ENCODE data around the gene RAB3A. TPM values are rescaled to one million over a fixed set of nuclear protein-coding genes. Genes with fewer than 3 reads are reported as not detected.

Gene RAB3A
- total and polyA plus RNA-seq, 3 experiments from 2014 or later: 0.59 to 3.8 (median 2.9) TPM

- no peak overlapping the region for H3K4me3 ChIP-seq (ENCODE audit: low read length)
- H3K36me3 ChIP-seq (ENCODE audit: insufficient read depth, low read length): no peaks in the 10 kb centered on the region
- no peaks in the 10 kb centered on the region for H3K9me3 ChIP-seq (ENCODE audit: low read length)
- Mint-ChIP-seq H3K4me3 (no peak overlapping the region), H3K27ac (peak overlapping the region in 1 of 8 donors; percentile 85), H3K9me3 (no peaks in the 10 kb centered on the region), H3K36me3 (peaks cover 0 to 15% (median 0%) of the 10 kb centered on the region in 3 donors), H3K4me1 (peaks cover 23 to 33% (median 27%) of the 10 kb centered on the region in 3 donors), H3K27me3 (no peaks in the 10 kb centered on the region)
- no peak overlapping the region for H3K27ac ChIP-seq (ENCODE audit: low read depth, low read length)
- ChIA-PET CTCF (interaction anchor here (1.6 kb wide), 1 partner anchor 44 kb away, joined by 4 read pairs; no protein-coding TSS in a partner anchor), POLR2A (no interaction called here)
- H3K27me3 ChIP-seq (ENCODE audit: insufficient read depth, low read length, poor library complexity, severe bottlenecking): no peaks in the 10 kb centered on the region
- DNase-seq: no peak
- H3K4me1 ChIP-seq (ENCODE audit: insufficient read depth, low read length): peaks cover 23% of the 10 kb centered on the region
These were observed 46.9 kb downstream of the RAB3A start for GRCh38 chr19:18156841-18157464.

GRCh38 chr19:18156268-18156667 is 47.6 kb downstream of the RAB3A start:
- ChIA-PET CTCF (interaction anchor here (1.6 kb wide), 1 partner anchor 43 kb away, joined by 4 read pairs; no protein-coding TSS in a partner anchor), POLR2A (no interaction called here)
- DNase-seq: no peak

GRCh38 chr19:18155095-18156087 is 48.5 kb downstream of the RAB3A start:
- Histone ChIP-seq H3K36me3 (ENCODE audit: insufficient read depth, low read length) (no peaks in the 10 kb centered on the region), H3K4me1 (ENCODE audit: insufficient read depth, low read length) (peaks cover 21% of the 10 kb centered on the region), H3K27ac (ENCODE audit: low read depth, low read length) (no peak overlapping the region), H3K9me3 (ENCODE audit: low read length) (no peaks in the 10 kb centered on the region), H3K4me3 (ENCODE audit: low read length) (no peak overlapping the region), H3K27me3 (ENCODE audit: insufficient read depth, low read length, poor library complexity, severe bottlenecking) (no peaks in the 10 kb centered on the region)
- Mint-ChIP-seq H3K9me3 (no peaks in the 10 kb centered on the region), H3K4me3 (peak overlapping the region in 5 of 7 donors; percentile 41 to 92 (median 77)), H3K4me1 (peaks cover 27 to 32% (median 30%) of the 10 kb centered on the region in 3 donors), H3K27me3 (no peaks in the 10 kb centered on the region), H3K36me3 (peaks cover 0 to 16% (median 0%) of the 10 kb centered on the region in 3 donors), H3K27ac (peak overlapping the region in 1 of 8 donors; percentile 86)
- POLR2A ChIA-PET: interaction anchor here (0.6 to 0.7 kb wide), 2 partner anchors 11 to 123 kb away, joined by 3 to 4 read pairs; no protein-coding TSS in a partner anchor
- CTCF ChIA-PET: interaction anchor here (0.6 to 1.6 kb wide), 2 partner anchors 13 to 43 kb away, joined by 3 to 4 read pairs; no protein-coding TSS in a partner anchor
- DNase-seq: no peak

More at GRCh38 chr19:18156268-18156667, 47.6 kb downstream of the RAB3A start:
- no peak overlapping the region for H3K4me3 ChIP-seq (ENCODE audit: low read length)
- peaks cover 24% of the 10 kb centered on the region for H3K4me1 ChIP-seq (ENCODE audit: insufficient read depth, low read length)
- Mint-ChIP-seq H3K4me1 (peaks cover 28 to 35% (median 34%) of the 10 kb centered on the region in 3 donors), H3K36me3 (peaks cover 0 to 15% (median 0%) of the 10 kb centered on the region in 3 donors), H3K27ac (peak overlapping the region in 4 of 8 donors; percentile 48 to 85 (median 62)), H3K9me3 (no peaks in the 10 kb centered on the region), H3K4me3 (peak overlapping the region in 1 of 7 donors; percentile 60), H3K27me3 (no peaks in the 10 kb centered on the region)
- H3K36me3 ChIP-seq (ENCODE audit: insufficient read depth, low read length): no peaks in the 10 kb centered on the region
- no peaks in the 10 kb centered on the region for H3K9me3 ChIP-seq (ENCODE audit: low read length)
- H3K27ac ChIP-seq (ENCODE audit: low read depth, low read length): no peak overlapping the region
- H3K27me3 ChIP-seq (ENCODE audit: insufficient read depth, low read length, poor library complexity, severe bottlenecking): no peaks in the 10 kb centered on the region

GRCh38 chr19:18153556-18154134 is 50.2 kb downstream of the RAB3A start:
- Mint-ChIP-seq H3K27ac (peak overlapping the region in 7 of 8 donors; percentile 71 to 95 (median 86)), H3K4me3 (peak overlapping the region; percentile 82 to 94 (median 87)), H3K9me3 (no peaks in the 10 kb centered on the region), H3K4me1 (peaks cover 29 to 33% (median 30%) of the 10 kb centered on the region in 3 donors), H3K36me3 (peaks cover 0 to 21% (median 0%) of the 10 kb centered on the region in 3 donors), H3K27me3 (no peaks in the 10 kb centered on the region)
- Histone ChIP-seq H3K9me3 (ENCODE audit: low read length) (no peaks in the 10 kb centered on the region), H3K27me3 (ENCODE audit: insufficient read depth, low read length, poor library complexity, severe bottlenecking) (no peaks in the 10 kb centered on the region), H3K4me1 (ENCODE audit: insufficient read depth, low read length) (peaks cover 21% of the 10 kb centered on the region), H3K27ac (ENCODE audit: low read depth, low read length) (peak overlapping the region; percentile 72), H3K36me3 (ENCODE audit: insufficient read depth, low read length) (no peaks in the 10 kb centered on the region), H3K4me3 (ENCODE audit: low read length) (peak overlapping the region; percentile 94)
- ChIA-PET CTCF (no interaction called here), POLR2A (no interaction called here)
- DNase-seq: peak in 3 of 5 donors; percentile 17 to 31 (median 18)

GRCh38 chr19:18152817-18153555 is 50.9 kb downstream of the RAB3A start, which contains the start of gene PIK3R2:
TSS of gene PIK3R2 (plus strand) at chr19:18153163. CDS start at chr19:18155880, 2,717 bp downstream.
- ChIA-PET POLR2A (interaction anchor here (0.6 to 2.2 kb wide), 7 partner anchors 8 to 276 kb away, joined by 3 to 20 read pairs (median 6); partner anchors contain the start of genes IL12RB1 and JUND), CTCF (interaction anchor here (0.9 to 2.7 kb wide), 13 partner anchors 8 to 221 kb away, joined by 3 to 22 read pairs (median 5); partner anchors contain the start of genes ARRDC2, CCDC124, IL12RB1 and RAB3A)
- H3K9me3 ChIP-seq (ENCODE audit: low read length): no peaks in the 10 kb centered on the region
- peak; percentile 99 to 100 (median 100) for DNase-seq
- H3K36me3 ChIP-seq (ENCODE audit: insufficient read depth, low read length): no peaks in the 10 kb centered on the region
- Mint-ChIP-seq H3K27me3 (no peaks in the 10 kb centered on the region), H3K9me3 (no peaks in the 10 kb centered on the region), H3K27ac (peak within 1 kb of the TSS; percentile 94 to 98 (median 94)), H3K4me3 (peak within 1 kb of the TSS; percentile 85 to 94 (median 89)), H3K36me3 (peaks cover 0 to 26% (median 0%) of the 10 kb centered on the region in 3 donors), H3K4me1 (peaks cover 29 to 37% (median 33%) of the 10 kb centered on the region in 3 donors)
- H3K4me1 ChIP-seq (ENCODE audit: insufficient read depth, low read length): peaks cover 21% of the 10 kb centered on the region
- peak within 1 kb of the TSS; percentile 94 for H3K4me3 ChIP-seq (ENCODE audit: low read length)
- H3K27ac ChIP-seq (ENCODE audit: low read depth, low read length): peak within 1 kb of the TSS; percentile 88
- no peaks in the 10 kb centered on the region for H3K27me3 ChIP-seq (ENCODE audit: insufficient read depth, low read length, poor library complexity, severe bottlenecking)

- Histone ChIP-seq H3K36me3 (ENCODE audit: insufficient read depth, low read length) (no peaks in the 10 kb centered on the region), H3K27ac (ENCODE audit: low read depth, low read length) (peak overlapping the region; percentile 88), H3K27me3 (ENCODE audit: insufficient read depth, low read length, poor library complexity, severe bottlenecking) (no peaks in the 10 kb centered on the region), H3K9me3 (ENCODE audit: low read length) (no peaks in the 10 kb centered on the region), H3K4me3 (ENCODE audit: low read length) (peak overlapping the region; percentile 94), H3K4me1 (ENCODE audit: insufficient read depth, low read length) (peaks cover 21% of the 10 kb centered on the region)
- Mint-ChIP-seq H3K27ac (peak overlapping the region; percentile 94 to 98 (median 94)), H3K4me3 (peak overlapping the region; percentile 81 to 92 (median 87)), H3K27me3 (no peaks in the 10 kb centered on the region), H3K36me3 (peaks cover 0 to 31% (median 0%) of the 10 kb centered on the region in 3 donors), H3K9me3 (no peaks in the 10 kb centered on the region), H3K4me1 (peaks cover 29 to 37% (median 33%) of the 10 kb centered on the region in 3 donors)
- ChIA-PET CTCF (interaction anchor here (0.9 to 2.7 kb wide), 16 partner anchors 8 to 220 kb away, joined by 3 to 22 read pairs (median 4); partner anchors contain the start of genes ARRDC2, CCDC124, IL12RB1 and RAB3A), POLR2A (interaction anchor here (0.6 to 2.2 kb wide), 9 partner anchors 8 to 277 kb away, joined by 3 to 20 read pairs (median 3); partner anchors contain the start of genes IL12RB1, JUND and MPV17L2)
- DNase-seq: peak; percentile 96 to 99 (median 98)
These were observed 51.4 kb downstream of the RAB3A start for GRCh38 chr19:18152442-18152816.
